ENCODE measurements around the gene CEP164.

GRCh38 chr11:117426941-117427340 lies 99.3 kb downstream of the CEP164 start:
- TF ChIP-seq CTCF (IDR thresholded peaks at IDR 0.05) (no peak), POLR2A (IDR thresholded peaks at IDR 0.05) (no peak)

Measured in lower leg skin (tissue), 3 donors.